ENCODE measurements around the gene TAF1C. TPM values are rescaled to one million over a fixed set of nuclear protein-coding genes. Genes with fewer than 3 reads are reported as not detected.

Gene TAF1C
- total RNA-seq, 4 donors from 2014 or later, result 46.7 to 75.5 (median 55.2) TPM

GRCh38 chr16:84179612-84180320, 7.1 kb downstream of the TAF1C start:
- DNase-seq (ENCODE audit: low spot score in 2 of 2), result no peak
- WGBS, result 88% methylated on average over 16 of the region's 33 CpGs
- H3K4me3 ChIP-seq, result no peak overlapping the region
- H3K27me3 ChIP-seq, result no peaks in the 10 kb centered on the region
- TF ChIP-seq, protein P1, sequence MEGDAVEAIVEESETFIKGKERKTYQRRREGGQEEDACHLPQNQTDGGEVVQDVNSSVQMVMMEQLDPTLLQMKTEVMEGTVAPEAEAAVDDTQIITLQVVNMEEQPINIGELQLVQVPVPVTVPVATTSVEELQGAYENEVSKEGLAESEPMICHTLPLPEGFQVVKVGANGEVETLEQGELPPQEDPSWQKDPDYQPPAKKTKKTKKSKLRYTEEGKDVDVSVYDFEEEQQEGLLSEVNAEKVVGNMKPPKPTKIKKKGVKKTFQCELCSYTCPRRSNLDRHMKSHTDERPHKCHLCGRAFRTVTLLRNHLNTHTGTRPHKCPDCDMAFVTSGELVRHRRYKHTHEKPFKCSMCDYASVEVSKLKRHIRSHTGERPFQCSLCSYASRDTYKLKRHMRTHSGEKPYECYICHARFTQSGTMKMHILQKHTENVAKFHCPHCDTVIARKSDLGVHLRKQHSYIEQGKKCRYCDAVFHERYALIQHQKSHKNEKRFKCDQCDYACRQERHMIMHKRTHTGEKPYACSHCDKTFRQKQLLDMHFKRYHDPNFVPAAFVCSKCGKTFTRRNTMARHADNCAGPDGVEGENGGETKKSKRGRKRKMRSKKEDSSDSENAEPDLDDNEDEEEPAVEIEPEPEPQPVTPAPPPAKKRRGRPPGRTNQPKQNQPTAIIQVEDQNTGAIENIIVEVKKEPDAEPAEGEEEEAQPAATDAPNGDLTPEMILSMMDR (IDR thresholded peaks at IDR 0.05), result no peak
- TF ChIP-seq POLR2A (IDR thresholded peaks at IDR 0.05) (no peak), POLR2AphosphoS5 (IDR thresholded peaks at IDR 0.05) (no peak), EP300 (IDR thresholded peaks at IDR 0.05) (no peak)
- no peaks in the 10 kb centered on the region for H3K9me3 ChIP-seq
- no peak overlapping the region for H3K27ac ChIP-seq
- peaks cover 38% of the 10 kb centered on the region for H3K4me1 ChIP-seq
- peaks cover 59% of the 10 kb centered on the region for H3K36me3 ChIP-seq

DNA sequence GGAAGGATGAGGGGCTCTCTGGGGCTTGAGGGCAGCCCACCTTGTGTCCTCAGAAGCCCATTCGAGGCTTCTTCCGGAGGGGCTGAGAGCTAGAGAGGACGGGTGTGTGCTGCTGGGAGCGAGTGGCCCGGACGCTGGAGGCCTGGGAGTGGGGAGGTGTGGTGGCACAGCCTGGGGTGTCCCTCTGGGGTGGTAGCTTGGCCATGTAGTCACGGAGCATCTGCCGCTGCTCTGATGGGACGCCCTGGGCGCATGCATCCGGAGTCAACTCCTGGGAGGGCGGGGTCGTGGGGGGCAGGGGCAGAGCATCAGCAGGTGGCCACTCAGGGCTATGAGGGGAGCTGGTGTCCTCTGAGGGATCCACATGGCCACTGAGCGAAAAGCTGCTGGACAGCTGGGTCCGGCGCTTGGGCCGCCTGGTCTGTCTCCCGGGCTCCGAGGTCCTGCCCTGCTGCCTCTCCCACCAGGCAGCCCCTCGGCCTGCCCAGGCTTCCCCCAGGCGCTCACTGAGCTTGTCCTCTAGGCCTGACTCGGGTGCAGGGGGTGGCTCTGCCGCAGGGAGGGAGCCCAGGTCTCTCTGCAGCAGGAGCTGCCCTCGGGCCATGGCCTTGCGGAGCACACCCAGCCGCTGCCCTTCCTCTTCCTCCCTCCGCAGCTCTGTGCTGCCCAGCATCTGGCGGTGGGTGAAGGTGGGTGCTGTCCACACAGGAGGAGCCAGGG, 7.8 kb downstream of the TAF1C start:
- peaks cover 58% of the 10 kb centered on the region for H3K36me3 ChIP-seq
- peaks cover 37% of the 10 kb centered on the region for H3K4me1 ChIP-seq
- no peaks in the 10 kb centered on the region for H3K27me3 ChIP-seq
- no peak overlapping the region for H3K4me3 ChIP-seq
- WGBS, result 93% methylated on average over 18 of the region's 28 CpGs
- no peak overlapping the region for H3K27ac ChIP-seq
- TF ChIP-seq EP300 (IDR thresholded peaks at IDR 0.05), result no peak
- TF ChIP-seq POLR2AphosphoS5 (IDR thresholded peaks at IDR 0.05), result no peak
- no peak for TF ChIP-seq POLR2A (IDR thresholded peaks at IDR 0.05)
- TF ChIP-seq, protein P1 (IDR thresholded peaks at IDR 0.05), result no peak
- H3K9me3 ChIP-seq, result no peaks in the 10 kb centered on the region
- DNase-seq (ENCODE audit: low spot score in 2 of 2), result no peak

- H3K4me3 ChIP-seq, result no peak overlapping the region
- no peaks in the 10 kb centered on the region for H3K27me3 ChIP-seq
- peaks cover 51% of the 10 kb centered on the region for H3K36me3 ChIP-seq
- H3K9me3 ChIP-seq, result no peaks in the 10 kb centered on the region
- H3K4me1 ChIP-seq, result peaks cover 32% of the 10 kb centered on the region
- TF ChIP-seq, protein P1 (IDR thresholded peaks at IDR 0.05), result no peak
- TF ChIP-seq POLR2AphosphoS5 (IDR thresholded peaks at IDR 0.05) (no peak), POLR2A (IDR thresholded peaks at IDR 0.05) (no peak), EP300 (IDR thresholded peaks at IDR 0.05) (no peak)
- DNase-seq (ENCODE audit: low spot score in 2 of 2), result no peak
- H3K27ac ChIP-seq, result peak overlapping the region; percentile 82
- 86% methylated on average over 15 of the region's 15 CpGs for WGBS
Measured at GRCh38 chr16:84178146-84178765, 8.6 kb downstream of the TAF1C start.

DNA sequence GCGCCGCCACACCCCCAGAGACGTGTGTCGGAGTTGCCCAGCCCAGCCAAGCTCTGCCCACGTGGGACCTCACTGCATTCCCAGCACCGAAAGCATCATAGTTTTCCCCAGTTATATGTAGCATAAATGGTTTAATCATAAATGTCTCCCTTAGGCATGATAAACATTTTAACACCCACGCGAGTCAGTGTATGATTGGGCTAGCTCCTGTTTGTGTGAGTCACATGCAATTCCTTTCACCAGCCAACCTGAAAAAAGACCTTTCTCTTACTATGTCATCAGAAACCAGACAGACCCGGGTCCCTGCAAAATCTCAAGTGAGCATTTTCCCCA, 9.2 kb downstream of the TAF1C start:
- peaks cover 46% of the 10 kb centered on the region for H3K36me3 ChIP-seq
- H3K27ac ChIP-seq, result peak overlapping the region; percentile 82
- no peak overlapping the region for H3K4me3 ChIP-seq
- no peak for TF ChIP-seq POLR2AphosphoS5 (IDR thresholded peaks at IDR 0.05)
- TF ChIP-seq, protein P1 (IDR thresholded peaks at IDR 0.05), result no peak
- no peaks in the 10 kb centered on the region for H3K27me3 ChIP-seq
- no peaks in the 10 kb centered on the region for H3K9me3 ChIP-seq
- DNase-seq (ENCODE audit: low spot score in 2 of 2), result no peak
- 27% methylated on average over 9 of the region's 9 CpGs for WGBS
- peaks cover 32% of the 10 kb centered on the region for H3K4me1 ChIP-seq

All from suprapubic skin (tissue), 4 donors.